Activated naive CD4-positive, alpha-beta T cell treated with anti-CD3 and anti-CD28 coated beads, Interleukin-2, amount 10 ng/mL, durations not matched to agents 7 days and 5 days (primary cell): ENCODE results near the gene SHFL.

Experiments used
- CTCF ChIA-PET: fragments of 350-600 bp; sonication (Branson Sonifier 250); formaldehyde crosslinking; loops from one replicate; lab custom pipeline; 2021; ENCODE audit warnings: antibody characterized with exemption; lab: Charles Lee
- DNase-seq: peaks from one replicate; pipeline ENCODE4 v3.0.0-alpha.2; 2020
- H3K27ac Mint-ChIP-seq: one replicate; pipeline ENCODE4 v1.8.0; 2021; ENCODE audit warnings: mild to moderate bottlenecking, moderate library complexity, mixed read lengths
- H3K27me3 Mint-ChIP-seq: one replicate; pipeline ENCODE4 v1.8.0; 2021; ENCODE audit warnings: mild to moderate bottlenecking, mixed read lengths
- H3K36me3 Mint-ChIP-seq: one replicate; pipeline ENCODE4 v1.8.0; 2021; ENCODE audit warnings: mixed read lengths
- H3K4me1 Mint-ChIP-seq: one replicate; pipeline ENCODE4 v1.8.0; 2021; ENCODE audit warnings: mixed read lengths
- H3K4me3 Mint-ChIP-seq: one replicate; pipeline ENCODE4 v1.8.0; 2021; ENCODE audit warnings: mild to moderate bottlenecking, moderate library complexity, mixed read lengths
- H3K9me3 Mint-ChIP-seq: one replicate; pipeline ENCODE4 v1.8.0; 2021; ENCODE audit warnings: mixed read lengths

The SHFL gene

GRCh38 chr19:10138879-10139795 is 53.0 kb downstream of the SHFL start:
- no peaks in the 10 kb centered on the region for H3K27me3 Mint-ChIP-seq
- no peak overlapping the region for H3K4me3 Mint-ChIP-seq
- no peaks in the 10 kb centered on the region for H3K9me3 Mint-ChIP-seq
- CTCF ChIA-PET: interaction anchor here (1.7 kb wide), 1 partner anchor 26 kb away, joined by 4 read pairs; no protein-coding TSS in a partner anchor
- peaks cover 31% of the 10 kb centered on the region for H3K4me1 Mint-ChIP-seq
- peak overlapping the region; percentile 62 for H3K27ac Mint-ChIP-seq
- no peak for DNase-seq
- peaks cover 61% of the 10 kb centered on the region for H3K36me3 Mint-ChIP-seq

DNA sequence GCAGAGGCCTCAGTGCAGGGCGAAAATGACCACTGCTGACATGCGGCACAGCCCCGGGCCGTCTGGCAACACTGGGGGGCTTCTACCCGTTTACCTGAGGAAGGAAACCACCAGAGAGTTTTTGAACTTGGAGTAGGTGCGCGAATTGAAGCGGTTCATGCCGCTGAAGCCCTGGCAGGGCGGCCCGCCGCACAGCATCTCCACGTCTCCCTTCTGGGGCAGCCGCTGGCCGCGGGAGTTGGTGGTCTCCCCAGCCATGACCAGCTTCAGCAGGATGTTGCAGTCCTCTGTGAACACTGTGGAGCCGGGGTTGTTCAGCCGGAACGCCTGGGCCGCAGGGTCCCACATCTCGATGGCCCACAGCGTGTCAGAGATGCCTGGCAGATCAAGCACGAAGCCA is 53.8 kb downstream of the SHFL start:
- no peak for DNase-seq
- no peaks in the 10 kb centered on the region for H3K27me3 Mint-ChIP-seq
- H3K9me3 Mint-ChIP-seq: no peaks in the 10 kb centered on the region
- H3K4me3 Mint-ChIP-seq: no peak overlapping the region
- peaks cover 65% of the 10 kb centered on the region for H3K36me3 Mint-ChIP-seq
- H3K27ac Mint-ChIP-seq: peak overlapping the region; percentile 62
- CTCF ChIA-PET: interaction anchor here (1.7 kb wide), 1 partner anchor 27 kb away, joined by 4 read pairs; no protein-coding TSS in a partner anchor
- H3K4me1 Mint-ChIP-seq: peaks cover 38% of the 10 kb centered on the region

GRCh38 chr19:10141479-10141878 is 55.4 kb downstream of the SHFL start:
- Mint-ChIP-seq H3K4me3 (peak overlapping the region; percentile 35), H3K9me3 (no peaks in the 10 kb centered on the region), H3K27ac (peak overlapping the region; percentile 100), H3K36me3 (peaks cover 74% of the 10 kb centered on the region), H3K27me3 (no peaks in the 10 kb centered on the region), H3K4me1 (peaks cover 51% of the 10 kb centered on the region)
- no peak for DNase-seq
- CTCF ChIA-PET: interaction anchor here (1.2 to 1.8 kb wide), 2 partner anchors 28 to 36 kb away, joined by 3 to 4 read pairs; no protein-coding TSS in a partner anchor

- Mint-ChIP-seq H3K9me3 (no peaks in the 10 kb centered on the region), H3K27me3 (no peaks in the 10 kb centered on the region), H3K36me3 (peaks cover 76% of the 10 kb centered on the region), H3K4me3 (peak overlapping the region; percentile 35), H3K4me1 (peaks cover 52% of the 10 kb centered on the region), H3K27ac (peak overlapping the region; percentile 100)
- no peak for DNase-seq
- CTCF ChIA-PET: interaction anchor here (1.2 to 1.8 kb wide), 4 partner anchors 29 to 87 kb away, joined by 3 to 8 read pairs (median 4); no protein-coding TSS in a partner anchor
Observed at GRCh38 chr19:10141973-10142372, 55.9 kb downstream of the SHFL start.
